HL-60/S4 (cell line): ENCODE data around the gene CBR4.

Experiments used
- in situ Hi-C: fragments of 300-500 bp; cut with MboI; formaldehyde crosslinking; loops from 2 replicates; pipeline ENCODE4 v1.14.3; 2022; ENCODE audit warnings: low sequenced_read_pairs

Gene CBR4

GRCh38 chr4:169010125-169011023 lies at the start of gene CBR4:
Gene CBR4 (minus strand): TSS chr4:169010255. CDS start chr4:169010089, 166 bp downstream.
- in situ Hi-C loops, result loop anchor here (10.0 kb wide), 1 partner anchor 474 kb away; no protein-coding TSS in a partner anchor

GRCh38 chr4:169059306-169060211 lies 49.5 kb upstream of the CBR4 start:
- in situ Hi-C loops, result no loop called here

GRCh38 chr4:169058312-169058711 lies 48.3 kb upstream of the CBR4 start:
- in situ Hi-C loops, result no loop called here

- in situ Hi-C loops, result no loop called here
Observed at GRCh38 chr4:169054879-169055278, 44.8 kb upstream of the CBR4 start.

DNA sequence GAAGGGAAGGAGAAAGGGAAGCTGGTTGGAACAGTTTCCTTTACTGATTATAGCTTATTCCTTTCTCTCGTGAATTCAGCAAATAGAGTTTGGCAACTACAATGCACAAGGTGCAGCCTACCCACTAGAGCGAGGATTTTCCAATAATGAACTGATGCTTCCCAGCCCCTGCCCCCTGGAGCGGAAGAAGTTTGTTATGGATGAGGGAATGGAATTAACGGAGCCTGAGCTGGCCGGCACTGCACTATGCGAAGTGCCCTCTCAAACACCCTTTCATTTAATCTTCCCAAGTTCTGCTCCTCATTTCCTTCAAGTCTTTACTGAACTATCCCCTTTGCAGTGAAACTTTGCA lies 42.5 kb upstream of the CBR4 start:
- in situ Hi-C loops, result no loop called here

DNA sequence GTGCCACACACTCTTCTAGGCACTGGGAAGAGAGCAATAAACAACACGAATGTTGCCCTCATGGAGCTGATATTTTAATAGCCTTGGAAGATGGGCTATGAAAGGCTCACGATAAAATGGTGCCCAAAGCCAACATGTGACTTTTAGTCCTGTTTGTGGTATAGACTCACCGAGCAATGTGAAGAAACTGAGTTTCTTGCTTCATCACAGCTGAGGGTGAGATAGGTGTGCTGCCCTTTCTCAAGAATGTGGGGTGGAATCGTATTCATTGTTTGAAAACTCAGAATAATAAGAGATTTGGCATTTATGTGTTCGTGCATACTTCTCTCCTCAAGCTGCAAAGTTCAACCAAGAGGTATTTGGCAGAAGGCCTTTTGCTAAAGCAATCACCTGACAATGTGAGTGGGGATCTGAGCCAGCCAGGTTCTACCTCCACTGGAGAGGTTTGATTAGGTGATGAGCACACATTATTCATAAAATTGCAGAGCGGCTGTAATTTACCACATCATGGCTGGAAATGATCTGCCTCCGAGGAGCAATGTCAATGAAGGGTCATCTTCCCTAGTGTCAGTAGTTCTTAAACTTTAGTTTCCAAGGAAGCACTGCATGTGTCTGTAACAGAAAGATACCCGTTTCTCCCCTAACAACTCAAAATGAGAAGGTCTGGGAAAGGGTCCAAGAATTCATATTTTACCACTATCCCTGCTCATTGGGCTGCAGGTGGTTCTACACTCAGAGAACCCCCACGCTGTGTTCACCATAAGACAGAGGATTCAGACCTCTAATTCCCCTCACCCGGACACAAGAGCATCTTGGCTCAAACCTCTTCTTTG lies 41.9 kb upstream of the CBR4 start:
- in situ Hi-C loops, result no loop called here

GRCh38 chr4:169050881-169051760 lies 41.1 kb upstream of the CBR4 start:
- in situ Hi-C loops, result no loop called here

- in situ Hi-C loops, result no loop called here
Observed at GRCh38 chr4:169050284-169050683, 40.2 kb upstream of the CBR4 start.

- in situ Hi-C loops, result no loop called here
Observed at GRCh38 chr4:169048868-169049414, 38.9 kb upstream of the CBR4 start.

DNA sequence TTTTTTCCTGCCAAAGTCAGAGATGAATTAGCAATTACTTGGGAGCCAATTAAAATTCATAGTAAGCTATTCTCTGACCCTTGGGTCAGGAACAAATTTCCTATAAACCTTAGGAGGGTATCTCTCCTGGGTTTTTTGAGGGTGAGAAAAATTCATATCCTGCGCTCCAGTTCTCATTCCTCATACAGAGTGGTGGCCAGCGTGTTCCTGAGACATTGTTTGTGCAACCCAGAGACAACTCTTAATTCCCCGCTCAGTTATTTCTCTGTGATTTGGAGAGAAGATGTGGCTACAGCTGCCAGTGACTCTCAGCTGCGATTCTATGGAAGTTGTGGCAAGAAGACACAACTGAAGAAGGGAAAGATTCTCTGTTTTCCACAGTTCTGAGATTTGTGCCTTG lies 37.9 kb upstream of the CBR4 start:
- in situ Hi-C loops, result no loop called here

GRCh38 chr4:169045862-169046584 lies 36.0 kb upstream of the CBR4 start:
- in situ Hi-C loops, result no loop called here

DNA sequence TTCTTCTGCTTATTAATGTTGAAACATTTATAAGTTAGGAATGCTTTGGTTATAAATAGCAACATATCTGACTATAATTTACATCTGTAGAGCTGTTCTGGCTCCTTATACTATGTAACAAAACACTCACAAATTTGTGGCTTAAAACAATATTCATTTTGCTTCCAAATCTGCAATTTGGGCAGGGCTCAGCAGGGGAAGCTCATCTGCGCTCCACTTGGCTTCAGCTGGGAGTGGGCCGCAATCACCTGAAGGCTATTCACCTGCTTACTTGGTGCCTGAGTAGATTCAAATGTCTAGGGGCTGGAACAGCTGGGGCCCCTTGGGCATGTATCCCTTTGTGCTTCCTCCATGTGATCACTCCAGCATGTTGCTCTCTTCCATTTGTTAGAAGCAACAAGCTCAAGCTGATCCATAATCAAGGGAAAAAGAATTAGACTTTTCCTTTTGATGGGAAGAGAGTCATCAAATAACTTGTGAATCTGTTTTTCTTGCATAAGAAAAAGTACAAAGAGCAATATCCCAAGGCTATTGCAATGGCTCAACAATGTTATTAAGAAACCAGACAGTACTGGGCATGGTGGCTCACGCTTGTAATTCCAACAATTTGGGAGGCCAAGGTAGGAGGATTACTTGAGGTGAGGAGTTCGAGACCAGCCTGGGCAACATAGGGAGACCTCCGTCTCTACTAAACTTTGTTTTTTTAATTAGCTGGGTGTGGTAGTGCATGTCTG lies 34.8 kb upstream of the CBR4 start:
- in situ Hi-C loops, result no loop called here

DNA sequence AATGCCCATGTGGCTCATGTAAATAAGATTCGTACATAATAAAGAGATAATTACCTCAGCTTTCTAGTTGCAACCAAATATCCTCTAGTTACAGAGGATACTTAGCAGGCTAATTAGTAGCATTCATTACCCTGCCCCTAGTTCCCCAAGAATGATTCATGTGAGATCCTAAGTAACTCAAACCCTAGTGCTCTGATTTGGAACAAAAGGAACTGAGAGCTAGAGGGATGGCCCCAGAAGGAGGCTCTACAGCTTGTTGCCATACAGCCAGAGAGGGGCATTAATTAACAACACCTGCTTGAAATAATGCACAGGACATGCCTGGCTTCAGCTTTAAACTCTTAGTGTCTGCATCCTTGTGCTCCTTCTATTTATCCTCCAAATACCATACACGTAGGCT lies 32.6 kb upstream of the CBR4 start:
- in situ Hi-C loops, result no loop called here

- in situ Hi-C loops, result no loop called here
Observed at GRCh38 chr4:169040559-169041261, 30.7 kb upstream of the CBR4 start.

- in situ Hi-C loops, result no loop called here
Observed at GRCh38 chr4:169039251-169039954, 29.3 kb upstream of the CBR4 start.

DNA sequence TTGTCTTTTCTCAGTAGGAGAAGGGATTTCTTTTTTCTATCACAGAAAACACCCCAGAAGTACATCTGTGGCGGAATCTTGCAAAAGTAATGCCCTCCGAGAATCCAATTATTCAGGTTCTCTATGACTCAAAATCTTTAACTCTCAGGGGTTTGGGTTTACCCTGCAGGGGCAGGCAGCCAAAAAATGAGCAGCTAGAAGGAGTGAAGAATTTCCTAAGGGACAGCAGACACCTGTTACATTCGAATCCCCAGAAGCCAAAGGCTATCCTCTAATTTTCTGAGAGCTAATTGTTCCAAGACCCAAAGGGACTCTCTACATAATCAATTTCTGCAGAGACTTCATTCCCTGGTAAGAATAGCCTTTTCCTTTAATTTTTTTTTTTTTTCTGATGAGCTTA lies 27.5 kb upstream of the CBR4 start:
- in situ Hi-C loops, result no loop called here
